ENCODE measurements around the gene ITGB2. TPM values are rescaled to one million over a fixed set of nuclear protein-coding genes. Genes with fewer than 3 reads are reported as not detected.

Gene ITGB2
- total and polyA plus RNA-seq, 2 donors from 2014 or later = 9.5 to 111 TPM

GRCh38 chr21:44865561-44866280 lies 55.0 kb downstream of the ITGB2 start:
- TF ChIP-seq, protein P1, sequence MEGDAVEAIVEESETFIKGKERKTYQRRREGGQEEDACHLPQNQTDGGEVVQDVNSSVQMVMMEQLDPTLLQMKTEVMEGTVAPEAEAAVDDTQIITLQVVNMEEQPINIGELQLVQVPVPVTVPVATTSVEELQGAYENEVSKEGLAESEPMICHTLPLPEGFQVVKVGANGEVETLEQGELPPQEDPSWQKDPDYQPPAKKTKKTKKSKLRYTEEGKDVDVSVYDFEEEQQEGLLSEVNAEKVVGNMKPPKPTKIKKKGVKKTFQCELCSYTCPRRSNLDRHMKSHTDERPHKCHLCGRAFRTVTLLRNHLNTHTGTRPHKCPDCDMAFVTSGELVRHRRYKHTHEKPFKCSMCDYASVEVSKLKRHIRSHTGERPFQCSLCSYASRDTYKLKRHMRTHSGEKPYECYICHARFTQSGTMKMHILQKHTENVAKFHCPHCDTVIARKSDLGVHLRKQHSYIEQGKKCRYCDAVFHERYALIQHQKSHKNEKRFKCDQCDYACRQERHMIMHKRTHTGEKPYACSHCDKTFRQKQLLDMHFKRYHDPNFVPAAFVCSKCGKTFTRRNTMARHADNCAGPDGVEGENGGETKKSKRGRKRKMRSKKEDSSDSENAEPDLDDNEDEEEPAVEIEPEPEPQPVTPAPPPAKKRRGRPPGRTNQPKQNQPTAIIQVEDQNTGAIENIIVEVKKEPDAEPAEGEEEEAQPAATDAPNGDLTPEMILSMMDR (IDR thresholded peaks at IDR 0.05; ENCODE audit: borderline replicate concordance, extremely low read depth, insufficient read depth) = no peak
- FAIRE-seq (no peak), DNase-seq (peak in 2 of 5 donors; percentile 31 to 33)
- Histone ChIP-seq H3K9me3 (ENCODE audit: control insufficient read depth in 2 of 3, insufficient read depth in 1 of 3, low read length in 3 of 3) (no peaks in the 10 kb centered on the region), H3K36me3 (ENCODE audit: control insufficient read depth in 2 of 3, insufficient read depth in 3 of 3, low read length in 3 of 3) (peaks cover 0 to 18% (median 12%) of the 10 kb centered on the region in 3 donors), H3K27ac (ENCODE audit: low read depth in 2 of 2, low read length in 2 of 2) (peak overlapping the region in 1 of 2 donors; percentile 5), H3K9ac (ENCODE audit: low read length in 3 of 3) (no peak overlapping the region), H3K4me3 (ENCODE audit: low read length in 3 of 3) (no peak overlapping the region), H3K4me1 (ENCODE audit: control insufficient read depth in 2 of 3, insufficient read depth in 2 of 3, low read depth in 1 of 3, low read length in 3 of 3) (peaks cover 0 to 41% (median 25%) of the 10 kb centered on the region in 3 donors), H3K27me3 (ENCODE audit: control insufficient read depth, insufficient read depth, low read length) (no peaks in the 10 kb centered on the region)
- intact Hi-C loops (cut with DNase I) = no loop called here

DNA sequence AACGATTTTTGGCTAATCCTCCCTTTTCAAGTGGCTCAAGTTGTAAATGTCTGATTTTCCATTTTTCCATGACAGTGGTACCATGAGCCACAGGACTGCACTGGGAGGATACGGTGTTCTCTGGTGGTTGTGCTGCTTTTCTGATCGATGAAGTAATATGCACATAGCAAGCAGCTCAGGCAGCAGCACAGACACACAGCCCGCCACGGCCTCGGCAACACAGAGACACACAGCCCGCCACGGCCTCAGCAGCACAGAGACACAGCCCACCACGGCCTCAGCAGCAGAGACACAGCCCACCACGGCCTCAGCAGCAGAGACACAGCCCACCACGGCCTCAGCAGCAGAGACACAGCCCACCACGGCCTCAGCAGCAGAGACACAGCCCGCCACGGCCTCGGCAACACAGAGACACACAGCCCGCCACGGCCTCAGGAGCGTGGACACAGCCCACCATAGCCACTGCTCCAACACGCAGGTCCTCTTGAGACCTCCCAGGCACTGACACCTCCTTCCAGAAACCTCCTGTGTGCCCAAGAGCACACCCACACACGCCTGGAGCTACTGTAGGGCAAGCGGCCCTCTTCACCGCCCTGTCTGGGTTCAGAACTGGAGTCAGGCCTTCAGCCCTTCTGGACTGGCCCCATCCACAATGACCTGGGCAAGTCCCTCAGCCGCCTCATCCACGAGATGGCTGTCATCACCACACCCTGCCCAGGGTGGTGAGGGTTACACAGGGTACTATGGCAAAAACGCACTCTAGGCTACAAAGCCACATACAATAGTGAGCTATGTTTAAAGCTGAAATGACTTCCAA lies 57.6 kb downstream of the ITGB2 start:
- FAIRE-seq = no peak
- peaks cover 0 to 27% (median 8%) of the 10 kb centered on the region in 3 donors for H3K4me1 ChIP-seq (ENCODE audit: control insufficient read depth in 2 of 3, insufficient read depth in 2 of 3, low read depth in 1 of 3, low read length in 3 of 3)
- H3K27ac ChIP-seq (ENCODE audit: low read depth in 2 of 2, low read length in 2 of 2) = no peak overlapping the region
- H3K36me3 ChIP-seq (ENCODE audit: control insufficient read depth in 2 of 3, insufficient read depth in 3 of 3, low read length in 3 of 3) = peaks cover 0 to 33% (median 24%) of the 10 kb centered on the region in 3 donors
- intact Hi-C loops (cut with DNase I) = no loop called here
- no peak overlapping the region for H3K4me3 ChIP-seq (ENCODE audit: low read length in 3 of 3)
- no peak overlapping the region for H3K9ac ChIP-seq (ENCODE audit: low read length in 3 of 3)
- peak in 1 of 5 donors; percentile 59 for DNase-seq
- no peaks in the 10 kb centered on the region for H3K27me3 ChIP-seq (ENCODE audit: control insufficient read depth, insufficient read depth, low read length)
- TF ChIP-seq, protein P1 (IDR thresholded peaks at IDR 0.05; ENCODE audit: borderline replicate concordance, extremely low read depth, insufficient read depth) = no peak
- no peaks in the 10 kb centered on the region for H3K9me3 ChIP-seq (ENCODE audit: control insufficient read depth in 2 of 3, insufficient read depth in 1 of 3, low read length in 3 of 3)

- no peak for FAIRE-seq
- Histone ChIP-seq H3K27ac (ENCODE audit: low read depth in 2 of 2, low read length in 2 of 2) (no peak overlapping the region), H3K9ac (ENCODE audit: low read length in 3 of 3) (no peak overlapping the region), H3K9me3 (ENCODE audit: control insufficient read depth in 2 of 3, insufficient read depth in 1 of 3, low read length in 3 of 3) (no peaks in the 10 kb centered on the region), H3K4me1 (ENCODE audit: control insufficient read depth in 2 of 3, insufficient read depth in 2 of 3, low read depth in 1 of 3, low read length in 3 of 3) (no peaks in the 10 kb centered on the region), H3K4me3 (ENCODE audit: low read length in 3 of 3) (no peak overlapping the region), H3K27me3 (ENCODE audit: control insufficient read depth, insufficient read depth, low read length) (no peaks in the 10 kb centered on the region), H3K36me3 (ENCODE audit: control insufficient read depth in 2 of 3, insufficient read depth in 3 of 3, low read length in 3 of 3) (peaks cover 0 to 53% (median 33%) of the 10 kb centered on the region in 3 donors)
- TF ChIP-seq, protein P1 (IDR thresholded peaks at IDR 0.05; ENCODE audit: borderline replicate concordance, extremely low read depth, insufficient read depth) = no peak
- intact Hi-C loops (cut with DNase I) = no loop called here
- DNase-seq = peak in 1 of 5 donors; percentile 44
Measured at GRCh38 chr21:44858791-44859190, 61.9 kb downstream of the ITGB2 start.

Measured in kidney (tissue), 14 donors.